ENCODE data around the gene LDLRAD1. TPM values are rescaled to one million over a fixed set of nuclear protein-coding genes. Genes with fewer than 3 reads are reported as not detected.

Gene LDLRAD1
- total RNA-seq, 3 donors from 2014 or later (not counting 1 experiment from before 2014, with no cell fraction given), result not detected

- no peak overlapping the region for H3K27ac ChIP-seq (ENCODE audit: low read length)
- intact Hi-C loops (cut with micrococcal nuclease), result no loop called here
- no peaks in the 10 kb centered on the region for H3K9me3 ChIP-seq (ENCODE audit: control insufficient read depth, insufficient read depth, low read length)
- no peak for DNase-seq
- 86% methylated on average over 2 of the region's 5 CpGs for WGBS (ENCODE audit: insufficient coverage)
- Mint-ChIP-seq H3K4me1 (peaks cover 26 to 38% of the 10 kb centered on the region in 2 donors), H3K27me3 (ENCODE audit: low read depth in 2 of 2) (no peaks in the 10 kb centered on the region), H3K9me3 (no peaks in the 10 kb centered on the region), H3K27ac (peak overlapping the region; percentile 28 to 70), H3K4me3 (no peak overlapping the region), H3K36me3 (peaks cover 9% of the 10 kb centered on the region)
- TF ChIP-seq, protein P1, sequence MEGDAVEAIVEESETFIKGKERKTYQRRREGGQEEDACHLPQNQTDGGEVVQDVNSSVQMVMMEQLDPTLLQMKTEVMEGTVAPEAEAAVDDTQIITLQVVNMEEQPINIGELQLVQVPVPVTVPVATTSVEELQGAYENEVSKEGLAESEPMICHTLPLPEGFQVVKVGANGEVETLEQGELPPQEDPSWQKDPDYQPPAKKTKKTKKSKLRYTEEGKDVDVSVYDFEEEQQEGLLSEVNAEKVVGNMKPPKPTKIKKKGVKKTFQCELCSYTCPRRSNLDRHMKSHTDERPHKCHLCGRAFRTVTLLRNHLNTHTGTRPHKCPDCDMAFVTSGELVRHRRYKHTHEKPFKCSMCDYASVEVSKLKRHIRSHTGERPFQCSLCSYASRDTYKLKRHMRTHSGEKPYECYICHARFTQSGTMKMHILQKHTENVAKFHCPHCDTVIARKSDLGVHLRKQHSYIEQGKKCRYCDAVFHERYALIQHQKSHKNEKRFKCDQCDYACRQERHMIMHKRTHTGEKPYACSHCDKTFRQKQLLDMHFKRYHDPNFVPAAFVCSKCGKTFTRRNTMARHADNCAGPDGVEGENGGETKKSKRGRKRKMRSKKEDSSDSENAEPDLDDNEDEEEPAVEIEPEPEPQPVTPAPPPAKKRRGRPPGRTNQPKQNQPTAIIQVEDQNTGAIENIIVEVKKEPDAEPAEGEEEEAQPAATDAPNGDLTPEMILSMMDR (IDR thresholded peaks at IDR 0.05), result no peak
- ATAC-seq, result no peak
- peaks cover 25% of the 10 kb centered on the region for H3K4me1 ChIP-seq (ENCODE audit: control insufficient read depth, insufficient read depth, low read length)
- H3K4me3 ChIP-seq (ENCODE audit: low read length), result no peak overlapping the region
- no peaks in the 10 kb centered on the region for H3K27me3 ChIP-seq (ENCODE audit: control insufficient read depth, insufficient read depth, low read length)
- peaks cover 29% of the 10 kb centered on the region for H3K36me3 ChIP-seq (ENCODE audit: control insufficient read depth, insufficient read depth, low read length)
These were observed 29.7 kb upstream of the LDLRAD1 start for GRCh38 chr1:54047384-54048305.

DNA sequence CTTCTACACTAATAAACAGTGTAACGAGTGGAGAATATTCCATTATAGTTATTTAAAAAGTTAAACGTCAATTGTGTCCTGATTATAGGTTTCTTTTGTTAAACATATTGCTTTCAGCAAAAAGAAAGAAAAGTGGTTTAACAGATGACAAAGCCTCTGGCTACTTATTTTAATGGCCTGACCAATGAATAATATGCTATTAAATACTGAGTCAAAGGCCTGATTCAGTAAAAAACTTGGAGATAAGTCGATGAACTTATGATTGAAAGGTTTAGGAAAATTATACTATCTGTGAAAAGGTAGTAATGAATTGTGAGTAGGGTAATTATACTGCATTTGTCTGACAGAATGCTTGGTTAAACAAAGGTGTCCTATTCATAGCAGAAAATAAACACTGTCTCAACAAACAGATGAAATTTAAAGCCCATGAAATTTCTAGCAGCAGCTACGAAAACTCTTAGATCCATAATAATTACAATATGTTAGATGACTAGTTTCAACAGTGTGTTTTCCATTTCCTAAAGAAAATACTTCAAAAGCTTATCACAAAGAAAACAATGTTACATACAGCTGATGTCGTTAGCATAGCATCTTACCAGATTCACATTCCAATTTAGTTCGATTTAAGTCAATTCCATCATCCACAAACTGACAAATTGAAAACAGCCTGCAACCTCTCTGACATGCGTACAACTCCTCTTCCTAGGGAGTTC, 28.8 kb upstream of the LDLRAD1 start:
- no peak overlapping the region for H3K4me3 Mint-ChIP-seq
- Histone ChIP-seq H3K27ac (ENCODE audit: low read length) (no peak overlapping the region), H3K27me3 (ENCODE audit: control insufficient read depth, insufficient read depth, low read length) (no peaks in the 10 kb centered on the region), H3K4me3 (ENCODE audit: low read length) (no peak overlapping the region), H3K36me3 (ENCODE audit: control insufficient read depth, insufficient read depth, low read length) (peaks cover 37% of the 10 kb centered on the region), H3K9me3 (ENCODE audit: control insufficient read depth, insufficient read depth, low read length) (no peaks in the 10 kb centered on the region), H3K4me1 (ENCODE audit: control insufficient read depth, insufficient read depth, low read length) (peaks cover 18% of the 10 kb centered on the region)
- H3K27me3 Mint-ChIP-seq (ENCODE audit: low read depth in 2 of 2), result no peaks in the 10 kb centered on the region
- 92% methylated on average over 5 of the region's 7 CpGs for WGBS (ENCODE audit: insufficient coverage)
- TF ChIP-seq, protein P1 (IDR thresholded peaks at IDR 0.05), result no peak
- no peak for DNase-seq
- ATAC-seq, result no peak
- no peaks in the 10 kb centered on the region for H3K9me3 Mint-ChIP-seq
- intact Hi-C loops (cut with micrococcal nuclease), result no loop called here
- H3K27ac Mint-ChIP-seq, result peak overlapping the region; percentile 28 to 70
- peaks cover 26 to 38% of the 10 kb centered on the region in 2 donors for H3K4me1 Mint-ChIP-seq
- peaks cover 17% of the 10 kb centered on the region for H3K36me3 Mint-ChIP-seq

DNA sequence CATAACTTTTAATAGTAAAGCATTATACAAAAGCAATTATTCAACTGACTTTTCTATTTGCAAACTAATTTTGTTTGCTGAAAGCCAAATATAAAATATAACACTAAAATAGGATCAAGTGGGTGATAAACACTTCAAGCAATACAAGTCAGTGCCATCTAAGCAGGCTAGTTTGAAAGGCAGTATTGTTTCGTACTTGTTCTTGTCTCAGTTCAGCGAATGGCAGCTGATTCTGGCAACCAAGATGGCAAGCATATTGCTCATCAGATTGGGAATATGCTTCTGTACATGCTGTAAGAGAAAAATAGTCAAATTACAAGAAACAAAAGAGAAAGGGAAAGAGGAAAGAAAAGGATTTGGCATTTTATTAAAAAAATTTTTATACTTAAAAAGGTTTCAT, 27.5 kb upstream of the LDLRAD1 start:
- 94% methylated on average over 2 of the region's 2 CpGs for WGBS (ENCODE audit: insufficient coverage)

More for the DNA sequence above, 27.5 kb upstream of the LDLRAD1 start:
- DNase-seq (no peak), ATAC-seq (no peak)
- Mint-ChIP-seq H3K4me3 (no peak overlapping the region), H3K27ac (peak overlapping the region in 1 of 2 donors; percentile 6), H3K36me3 (peaks cover 17% of the 10 kb centered on the region), H3K4me1 (peaks cover 26 to 38% of the 10 kb centered on the region in 2 donors), H3K27me3 (ENCODE audit: low read depth in 2 of 2) (no peaks in the 10 kb centered on the region), H3K9me3 (no peaks in the 10 kb centered on the region)
- intact Hi-C loops (cut with micrococcal nuclease), result no loop called here
- Histone ChIP-seq H3K27ac (ENCODE audit: low read length) (no peak overlapping the region), H3K27me3 (ENCODE audit: control insufficient read depth, insufficient read depth, low read length) (no peaks in the 10 kb centered on the region), H3K4me1 (ENCODE audit: control insufficient read depth, insufficient read depth, low read length) (peaks cover 11% of the 10 kb centered on the region), H3K4me3 (ENCODE audit: low read length) (no peak overlapping the region), H3K36me3 (ENCODE audit: control insufficient read depth, insufficient read depth, low read length) (peaks cover 50% of the 10 kb centered on the region), H3K9me3 (ENCODE audit: control insufficient read depth, insufficient read depth, low read length) (no peaks in the 10 kb centered on the region)
- TF ChIP-seq, protein P1 (IDR thresholded peaks at IDR 0.05), result no peak

All from natural killer cell (primary cell).